GM12801 (cell line): ENCODE results near the gene FHOD1.

Experiments used
- TF ChIP-seq, protein P1 (sequence below): IDR thresholded peaks from one replicate; pipeline ENCODE4 v1.5.1; 2011; ENCODE audit warnings: control low read depth; ENCODE audit not compliant: insufficient read length; ENCODE audit errors: extremely low read depth

FHOD1 gene

DNA sequence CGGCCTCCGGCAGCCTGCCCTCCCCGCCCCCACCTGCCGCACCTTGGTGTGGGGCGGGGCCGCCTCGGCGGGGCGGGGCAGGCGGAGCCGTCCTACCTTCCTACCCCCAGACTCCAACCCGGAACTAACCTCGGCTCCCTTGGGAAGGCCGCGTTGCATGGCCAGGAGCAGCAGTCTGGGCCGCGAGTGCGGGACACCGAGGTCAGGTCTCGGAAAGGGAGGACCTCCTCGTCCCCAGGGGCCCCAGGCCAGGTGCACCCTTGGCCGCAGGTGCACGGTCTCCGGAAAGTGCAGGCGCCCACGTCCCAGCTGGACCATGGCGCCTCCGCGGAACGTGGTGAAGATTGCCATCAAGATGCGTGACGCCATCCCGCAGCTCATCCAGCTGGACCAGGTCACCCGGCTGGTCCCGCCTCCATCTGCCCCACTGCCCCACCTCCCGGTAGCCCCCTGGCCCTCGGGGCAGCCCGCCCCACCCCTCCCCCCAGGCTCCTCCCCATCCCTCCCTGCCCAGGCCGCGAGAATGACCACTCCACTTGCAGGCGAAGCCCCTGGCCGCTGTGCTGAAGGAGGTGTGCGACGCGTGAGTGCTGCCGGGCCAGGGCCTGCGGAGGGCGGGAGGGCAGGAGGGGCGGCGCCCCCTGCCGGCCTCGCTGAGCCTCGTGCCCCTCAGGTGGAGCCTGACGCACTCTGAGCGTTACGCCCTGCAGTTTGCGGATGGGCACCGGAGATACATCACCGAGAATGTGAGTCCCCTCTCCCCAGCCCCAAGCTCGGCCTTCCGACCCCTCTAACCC lies 48.1 kb downstream of the FHOD1 start, which contains the start of gene ELMO3:
TSS of gene ELMO3 (plus strand) at position 121 of the 797 bp plus-strand sequence. CDS start at position 317, 196 bp downstream.
- TF ChIP-seq, protein P1, sequence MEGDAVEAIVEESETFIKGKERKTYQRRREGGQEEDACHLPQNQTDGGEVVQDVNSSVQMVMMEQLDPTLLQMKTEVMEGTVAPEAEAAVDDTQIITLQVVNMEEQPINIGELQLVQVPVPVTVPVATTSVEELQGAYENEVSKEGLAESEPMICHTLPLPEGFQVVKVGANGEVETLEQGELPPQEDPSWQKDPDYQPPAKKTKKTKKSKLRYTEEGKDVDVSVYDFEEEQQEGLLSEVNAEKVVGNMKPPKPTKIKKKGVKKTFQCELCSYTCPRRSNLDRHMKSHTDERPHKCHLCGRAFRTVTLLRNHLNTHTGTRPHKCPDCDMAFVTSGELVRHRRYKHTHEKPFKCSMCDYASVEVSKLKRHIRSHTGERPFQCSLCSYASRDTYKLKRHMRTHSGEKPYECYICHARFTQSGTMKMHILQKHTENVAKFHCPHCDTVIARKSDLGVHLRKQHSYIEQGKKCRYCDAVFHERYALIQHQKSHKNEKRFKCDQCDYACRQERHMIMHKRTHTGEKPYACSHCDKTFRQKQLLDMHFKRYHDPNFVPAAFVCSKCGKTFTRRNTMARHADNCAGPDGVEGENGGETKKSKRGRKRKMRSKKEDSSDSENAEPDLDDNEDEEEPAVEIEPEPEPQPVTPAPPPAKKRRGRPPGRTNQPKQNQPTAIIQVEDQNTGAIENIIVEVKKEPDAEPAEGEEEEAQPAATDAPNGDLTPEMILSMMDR, result no peak

DNA sequence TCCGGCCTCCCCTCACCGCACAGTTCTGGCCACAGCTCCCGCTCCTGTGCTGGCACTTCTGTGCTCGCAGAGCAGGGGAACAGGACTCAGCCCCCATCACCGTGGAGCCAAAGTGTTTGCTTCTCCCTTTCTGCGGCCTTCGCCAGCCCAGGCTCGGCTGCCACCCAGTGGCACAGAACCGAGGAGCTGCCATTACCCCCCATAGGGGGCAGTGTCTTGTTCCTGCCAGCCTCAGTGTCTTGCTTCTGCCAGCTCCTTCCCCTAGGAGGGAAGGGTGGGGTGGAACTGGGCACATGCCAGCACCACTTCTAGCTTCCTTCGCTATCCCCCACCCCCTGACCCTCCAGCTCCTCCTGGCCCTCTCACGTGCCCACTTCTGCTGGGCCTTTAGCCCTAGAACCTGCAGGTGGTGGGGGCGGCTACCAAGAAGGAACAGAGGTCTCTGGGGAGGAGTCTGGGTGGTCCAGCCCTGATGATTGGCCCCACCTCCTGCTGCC lies 49.0 kb downstream of the FHOD1 start:
- TF ChIP-seq, protein P1, result no peak

DNA sequence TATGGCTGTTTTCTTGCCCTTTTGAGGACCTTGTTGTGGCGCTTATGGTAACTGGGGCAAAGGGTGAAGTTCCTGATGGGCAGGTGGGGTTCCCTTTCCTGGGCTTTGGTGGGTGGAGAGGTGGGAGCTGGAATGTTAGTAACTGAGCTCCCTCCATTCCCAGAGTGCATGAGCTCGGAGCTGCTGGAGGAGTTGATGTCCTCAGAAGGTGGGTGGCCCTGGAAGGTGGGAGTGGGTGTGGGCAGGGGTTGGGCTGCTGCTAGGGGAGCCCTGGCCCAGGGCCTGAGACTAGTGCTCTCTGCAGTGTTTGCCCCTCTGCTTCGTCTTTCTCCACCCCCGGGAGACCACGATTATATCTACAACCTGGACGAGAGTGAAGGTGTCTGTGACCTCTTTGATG lies 49.6 kb downstream of the FHOD1 start:
- TF ChIP-seq, protein P1, result no peak

DNA sequence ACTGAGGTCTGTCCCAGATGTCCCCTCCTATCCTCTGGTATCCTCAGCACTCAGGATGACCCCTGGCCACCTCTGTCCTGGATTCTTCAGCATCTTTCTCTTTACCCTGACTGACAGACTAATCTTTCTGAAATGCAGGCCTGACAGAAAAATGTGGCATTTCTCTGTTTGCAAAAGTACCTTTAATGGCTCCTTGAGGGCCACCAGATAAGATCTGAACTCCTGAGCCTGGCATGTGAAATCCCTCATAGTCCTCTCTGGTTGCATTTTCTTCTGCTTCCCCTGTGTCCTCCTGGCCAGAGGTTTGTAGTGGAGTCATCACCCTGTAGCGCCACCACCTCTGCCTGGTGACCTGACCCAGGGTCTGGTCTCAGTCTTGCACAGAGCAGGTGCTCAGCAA lies 50.4 kb downstream of the FHOD1 start:
- TF ChIP-seq, protein P1, result no peak

DNA sequence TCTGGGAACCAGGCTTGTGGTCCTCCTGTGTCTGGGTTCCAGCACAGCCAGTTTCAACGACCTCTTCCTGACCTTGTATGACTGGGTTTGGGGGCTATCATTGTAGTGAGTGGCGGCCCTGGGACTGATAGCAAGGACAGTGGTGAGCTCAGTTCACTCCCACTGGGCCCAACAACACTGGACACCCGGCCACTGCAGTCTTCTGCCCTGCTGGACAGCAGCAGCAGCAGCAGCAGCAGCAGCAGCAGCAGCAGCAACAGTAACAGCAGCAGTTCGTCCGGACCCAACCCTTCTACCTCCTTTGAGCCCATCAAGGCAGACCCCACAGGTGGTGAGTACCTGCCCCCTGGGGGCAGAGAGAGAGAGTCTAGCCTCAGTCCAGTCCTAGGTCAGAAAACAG lies 51.6 kb downstream of the FHOD1 start:
- TF ChIP-seq, protein P1, result no peak

DNA sequence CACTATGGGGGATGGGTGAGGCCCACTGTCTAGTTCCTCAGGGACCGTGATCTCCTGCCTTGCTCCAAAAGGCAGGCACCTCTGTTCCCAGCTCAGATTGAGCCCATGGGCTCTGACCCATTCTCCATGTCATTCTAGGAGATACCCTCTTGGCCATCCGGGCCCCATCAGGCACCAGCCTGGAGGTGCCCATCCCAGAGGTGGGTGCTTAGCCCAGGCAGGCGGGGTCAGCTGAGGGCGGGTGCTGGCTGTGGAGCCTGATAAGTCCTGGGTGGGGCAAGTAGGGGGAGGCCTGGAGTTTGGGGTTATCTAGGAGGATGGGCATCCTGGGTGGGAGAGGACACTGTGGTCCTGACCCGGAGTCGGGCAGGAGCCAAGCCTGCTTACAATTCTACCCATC lies 53.0 kb downstream of the FHOD1 start:
- TF ChIP-seq, protein P1, result no peak

DNA sequence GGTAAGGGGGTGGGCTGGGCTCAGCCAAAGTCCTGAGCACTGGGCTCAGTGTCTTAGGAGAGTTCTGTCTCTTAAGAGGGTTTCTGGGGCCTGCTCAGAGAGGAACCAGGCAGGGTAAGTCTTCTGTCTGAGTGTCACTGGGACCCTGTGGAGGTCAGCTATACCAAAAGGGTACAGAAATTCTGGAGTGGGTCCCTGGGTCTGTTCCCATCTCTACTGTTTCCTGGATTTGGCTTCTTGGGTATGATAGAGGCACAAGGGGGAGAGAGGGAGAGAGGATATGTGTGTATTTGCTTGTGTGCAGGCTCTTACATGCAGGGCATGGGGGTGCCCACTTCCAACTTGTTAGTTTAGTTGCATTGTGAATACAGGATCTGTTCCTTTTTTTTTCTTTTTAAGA lies 53.7 kb downstream of the FHOD1 start:
- TF ChIP-seq, protein P1, result no peak
